Measurements from ENCODE around the gene FAM200C. TPM values are rescaled to one million over a fixed set of nuclear protein-coding genes. Genes with fewer than 3 reads are reported as not detected.

Gene FAM200C
- total RNA-seq, 1 experiment from 2014 or later = 5.4 TPM

DNA sequence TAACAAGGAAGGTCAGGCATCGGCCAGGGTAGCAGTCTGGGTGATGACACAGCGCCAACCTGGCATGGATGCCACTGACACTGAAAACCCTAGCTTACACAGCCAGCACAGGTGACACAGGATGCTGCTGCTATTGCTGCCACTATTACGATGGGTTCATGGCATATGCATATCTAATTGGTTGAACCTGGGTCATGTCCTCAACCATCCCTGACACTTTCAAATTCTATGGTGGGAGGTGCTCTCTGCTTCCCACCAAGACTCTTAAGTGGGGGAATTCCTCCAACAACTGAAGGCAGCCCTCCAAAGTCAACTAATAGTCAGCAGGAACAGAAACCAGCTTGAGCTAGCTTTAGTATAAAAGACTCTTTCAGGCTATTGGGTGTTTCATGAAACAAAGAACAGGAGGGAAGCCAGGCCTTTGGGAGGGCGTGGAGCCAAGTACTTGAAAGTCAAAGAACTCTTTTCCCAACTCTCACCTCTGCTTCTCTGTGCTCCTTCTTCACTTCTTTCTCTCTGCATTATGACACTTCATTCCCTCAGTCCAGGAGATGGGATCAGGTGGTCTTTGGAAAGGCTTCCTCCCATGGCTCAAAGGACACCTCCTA, 43.1 kb upstream of the FAM200C start (continued):
- TF ChIP-seq, protein P1, sequence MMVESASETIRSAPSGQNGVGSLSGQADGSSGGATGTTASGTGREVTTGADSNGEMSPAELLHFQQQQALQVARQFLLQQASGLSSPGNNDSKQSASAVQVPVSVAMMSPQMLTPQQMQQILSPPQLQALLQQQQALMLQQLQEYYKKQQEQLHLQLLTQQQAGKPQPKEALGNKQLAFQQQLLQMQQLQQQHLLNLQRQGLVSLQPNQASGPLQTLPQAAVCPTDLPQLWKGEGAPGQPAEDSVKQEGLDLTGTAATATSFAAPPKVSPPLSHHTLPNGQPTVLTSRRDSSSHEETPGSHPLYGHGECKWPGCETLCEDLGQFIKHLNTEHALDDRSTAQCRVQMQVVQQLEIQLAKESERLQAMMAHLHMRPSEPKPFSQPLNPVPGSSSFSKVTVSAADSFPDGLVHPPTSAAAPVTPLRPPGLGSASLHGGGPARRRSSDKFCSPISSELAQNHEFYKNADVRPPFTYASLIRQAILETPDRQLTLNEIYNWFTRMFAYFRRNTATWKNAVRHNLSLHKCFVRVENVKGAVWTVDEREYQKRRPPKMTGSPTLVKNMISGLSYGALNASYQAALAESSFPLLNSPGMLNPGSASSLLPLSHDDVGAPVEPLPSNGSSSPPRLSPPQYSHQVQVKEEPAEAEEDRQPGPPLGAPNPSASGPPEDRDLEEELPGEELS (CRISPR knock-in tag; IDR thresholded peaks at IDR 0.05) = no peak
- no peak for TF ChIP-seq ZNF671 (CRISPR knock-in tag; IDR thresholded peaks at IDR 0.05)
- TF ChIP-seq ZNF317 (CRISPR knock-in tag; IDR thresholded peaks at IDR 0.05; ENCODE audit: borderline replicate concordance, low read depth) = no peak
- no peak for TF ChIP-seq CREB1 (CRISPR knock-in tag; IDR thresholded peaks at IDR 0.05)
- TF ChIP-seq, protein P2, sequence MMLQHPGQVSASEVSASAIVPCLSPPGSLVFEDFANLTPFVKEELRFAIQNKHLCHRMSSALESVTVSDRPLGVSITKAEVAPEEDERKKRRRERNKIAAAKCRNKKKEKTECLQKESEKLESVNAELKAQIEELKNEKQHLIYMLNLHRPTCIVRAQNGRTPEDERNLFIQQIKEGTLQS (CRISPR knock-in tag; conservative IDR thresholded peaks at IDR 0.05) = no peak
- no peak for TF ChIP-seq PRRX2 (CRISPR knock-in tag; IDR thresholded peaks at IDR 0.05)
- TF ChIP-seq, protein P3, sequence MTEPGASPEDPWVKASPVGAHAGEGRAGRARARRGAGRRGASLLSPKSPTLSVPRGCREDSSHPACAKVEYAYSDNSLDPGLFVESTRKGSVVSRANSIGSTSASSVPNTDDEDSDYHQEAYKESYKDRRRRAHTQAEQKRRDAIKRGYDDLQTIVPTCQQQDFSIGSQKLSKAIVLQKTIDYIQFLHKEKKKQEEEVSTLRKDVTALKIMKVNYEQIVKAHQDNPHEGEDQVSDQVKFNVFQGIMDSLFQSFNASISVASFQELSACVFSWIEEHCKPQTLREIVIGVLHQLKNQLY (CRISPR knock-in tag; IDR thresholded peaks at IDR 0.05) = no peak
- no peak for TF ChIP-seq CBFB (CRISPR knock-in tag; IDR thresholded peaks at IDR 0.05; ENCODE audit: low read depth)

DNA sequence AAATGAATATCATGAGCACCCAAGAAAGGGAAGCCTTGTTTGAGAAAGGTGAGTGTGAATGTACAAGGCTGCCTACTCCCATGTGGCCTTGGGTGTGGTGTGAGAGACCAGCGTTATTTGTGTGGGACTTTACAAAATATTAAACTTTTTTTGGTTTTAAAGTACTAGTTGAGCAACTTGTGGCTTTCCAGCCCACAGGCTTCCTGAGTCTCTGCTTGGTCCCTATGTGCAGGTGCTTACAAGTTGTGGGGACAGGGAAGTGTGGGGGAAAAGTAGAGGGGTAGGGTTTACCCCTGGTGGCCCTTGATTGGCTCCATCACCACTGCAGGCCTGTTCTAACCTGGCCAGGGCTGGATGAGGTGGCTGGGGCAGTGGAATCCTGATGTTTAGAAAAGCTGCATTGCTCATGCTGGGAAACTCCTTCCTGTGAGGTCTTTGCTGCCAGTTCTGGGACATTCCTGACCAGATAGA, 41.5 kb upstream of the FAM200C start:
- POLR2A ChIA-PET = interaction anchor here (0.6 kb wide), 1 partner anchor 434 kb away, joined by 3 read pairs; no protein-coding TSS in a partner anchor
- Mint-ChIP-seq H3K36me3 (no peaks in the 10 kb centered on the region), H3K4me1 (peaks cover 14% of the 10 kb centered on the region), H3K27me3 (ENCODE audit: low read depth) (no peaks in the 10 kb centered on the region), H3K4me3 (no peak overlapping the region), H3K27ac (no peak overlapping the region), H3K9me3 (no peaks in the 10 kb centered on the region)
- CTCF ChIA-PET = interaction anchor here (1.1 kb wide), 1 partner anchor 26 kb away, joined by 3 read pairs; no protein-coding TSS in a partner anchor
- ATAC-seq (no peak), DNase-seq (ENCODE audit: low spot score) (no peak)
- TF ChIP-seq, protein P3 (CRISPR knock-in tag; IDR thresholded peaks at IDR 0.05) = no peak
- TF ChIP-seq, protein P4, sequence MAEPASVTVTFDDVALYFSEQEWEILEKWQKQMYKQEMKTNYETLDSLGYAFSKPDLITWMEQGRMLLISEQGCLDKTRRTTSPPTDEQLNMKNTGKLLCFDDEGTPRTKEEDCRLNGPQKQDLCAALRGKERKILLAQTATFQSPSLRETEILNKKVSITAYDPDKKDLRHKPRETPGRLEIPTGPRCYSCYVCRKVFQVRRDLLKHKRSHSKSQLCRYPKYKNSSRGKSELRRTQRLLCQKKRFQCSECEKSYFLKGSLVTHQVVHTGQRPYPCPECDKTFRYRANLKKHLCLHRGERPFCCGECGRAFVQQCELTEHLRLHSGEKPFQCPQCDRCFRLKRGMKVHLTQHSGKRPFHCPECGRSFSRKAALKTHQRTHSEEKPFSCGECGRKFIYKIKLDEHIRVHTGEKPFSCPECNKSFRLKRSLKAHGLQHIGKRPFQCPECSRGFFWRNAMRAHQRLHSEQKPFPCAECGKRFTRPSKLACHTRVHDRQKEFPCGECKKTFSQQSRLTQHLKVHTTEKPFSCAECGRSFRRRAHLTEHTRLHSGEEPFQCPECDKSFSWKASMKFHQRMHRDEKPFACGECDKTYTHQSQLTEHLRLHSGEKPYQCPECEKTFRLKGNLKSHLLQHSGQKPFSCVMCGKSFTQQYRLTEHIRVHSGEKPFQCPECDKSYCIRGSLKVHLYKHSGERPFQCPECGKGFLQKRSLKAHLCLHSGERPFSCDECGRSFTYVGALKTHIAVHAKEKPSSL (CRISPR knock-in tag; conservative IDR thresholded peaks at IDR 0.05) = no peak
- TF ChIP-seq ZNF317 (CRISPR knock-in tag; IDR thresholded peaks at IDR 0.05; ENCODE audit: borderline replicate concordance, low read depth) = no peak
- TF ChIP-seq FOXK1 (CRISPR knock-in tag; IDR thresholded peaks at IDR 0.05) = no peak
- no peak for TF ChIP-seq CREB1 (CRISPR knock-in tag; IDR thresholded peaks at IDR 0.05)
- TF ChIP-seq ELF4 (CRISPR knock-in tag; IDR thresholded peaks at IDR 0.05; ENCODE audit: low read depth) = no peak
- TF ChIP-seq, protein P5, sequence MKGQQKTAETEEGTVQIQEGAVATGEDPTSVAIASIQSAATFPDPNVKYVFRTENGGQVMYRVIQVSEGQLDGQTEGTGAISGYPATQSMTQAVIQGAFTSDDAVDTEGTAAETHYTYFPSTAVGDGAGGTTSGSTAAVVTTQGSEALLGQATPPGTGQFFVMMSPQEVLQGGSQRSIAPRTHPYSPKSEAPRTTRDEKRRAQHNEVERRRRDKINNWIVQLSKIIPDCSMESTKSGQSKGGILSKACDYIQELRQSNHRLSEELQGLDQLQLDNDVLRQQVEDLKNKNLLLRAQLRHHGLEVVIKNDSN (CRISPR knock-in tag; IDR thresholded peaks at IDR 0.05) = no peak
- no peak for TF ChIP-seq SP1 (CRISPR knock-in tag; conservative IDR thresholded peaks at IDR 0.05)
- TF ChIP-seq, protein P6, sequence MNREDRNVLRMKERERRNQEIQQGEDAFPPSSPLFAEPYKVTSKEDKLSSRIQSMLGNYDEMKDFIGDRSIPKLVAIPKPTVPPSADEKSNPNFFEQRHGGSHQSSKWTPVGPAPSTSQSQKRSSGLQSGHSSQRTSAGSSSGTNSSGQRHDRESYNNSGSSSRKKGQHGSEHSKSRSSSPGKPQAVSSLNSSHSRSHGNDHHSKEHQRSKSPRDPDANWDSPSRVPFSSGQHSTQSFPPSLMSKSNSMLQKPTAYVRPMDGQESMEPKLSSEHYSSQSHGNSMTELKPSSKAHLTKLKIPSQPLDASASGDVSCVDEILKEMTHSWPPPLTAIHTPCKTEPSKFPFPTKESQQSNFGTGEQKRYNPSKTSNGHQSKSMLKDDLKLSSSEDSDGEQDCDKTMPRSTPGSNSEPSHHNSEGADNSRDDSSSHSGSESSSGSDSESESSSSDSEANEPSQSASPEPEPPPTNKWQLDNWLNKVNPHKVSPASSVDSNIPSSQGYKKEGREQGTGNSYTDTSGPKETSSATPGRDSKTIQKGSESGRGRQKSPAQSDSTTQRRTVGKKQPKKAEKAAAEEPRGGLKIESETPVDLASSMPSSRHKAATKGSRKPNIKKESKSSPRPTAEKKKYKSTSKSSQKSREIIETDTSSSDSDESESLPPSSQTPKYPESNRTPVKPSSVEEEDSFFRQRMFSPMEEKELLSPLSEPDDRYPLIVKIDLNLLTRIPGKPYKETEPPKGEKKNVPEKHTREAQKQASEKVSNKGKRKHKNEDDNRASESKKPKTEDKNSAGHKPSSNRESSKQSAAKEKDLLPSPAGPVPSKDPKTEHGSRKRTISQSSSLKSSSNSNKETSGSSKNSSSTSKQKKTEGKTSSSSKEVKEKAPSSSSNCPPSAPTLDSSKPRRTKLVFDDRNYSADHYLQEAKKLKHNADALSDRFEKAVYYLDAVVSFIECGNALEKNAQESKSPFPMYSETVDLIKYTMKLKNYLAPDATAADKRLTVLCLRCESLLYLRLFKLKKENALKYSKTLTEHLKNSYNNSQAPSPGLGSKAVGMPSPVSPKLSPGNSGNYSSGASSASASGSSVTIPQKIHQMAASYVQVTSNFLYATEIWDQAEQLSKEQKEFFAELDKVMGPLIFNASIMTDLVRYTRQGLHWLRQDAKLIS (CRISPR knock-in tag; IDR thresholded peaks at IDR 0.05; ENCODE audit: borderline replicate concordance) = no peak
